Stomach (tissue), 9 donors: ENCODE results near the gene MAPK8IP3. TPM values are rescaled to one million over a fixed set of nuclear protein-coding genes. Genes with fewer than 3 reads are reported as not detected.

Source experiments
- DNase-seq, 2 donors: peaks; one replicate each; pipeline versions ENCODE4 v3.0.0 to v3.0.0-alpha.2; 2013 to 2019
- H3K27ac ChIP-seq, 5 donors: fragments of 200-600 bp in 4 of 5; sonication (generic) in 4 of 5; one replicate each; pipeline ENCODE4 v1.5.1; 2013 to 2019; ENCODE audit warnings: mild to moderate bottlenecking in 1 of 5, moderate library complexity in 1 of 5
- H3K27me3 ChIP-seq, 3 donors: fragments of 200-600 bp; sonication (generic); one replicate each; pipeline ENCODE4 v1.5.1; 2017 to 2019; ENCODE audit warnings: mixed run types in 1 of 3
- H3K36me3 ChIP-seq, 4 donors: fragments of 200-600 bp; sonication (generic); 1 replicate in 3 of 4; 2 replicates in 1 of 4; pipeline ENCODE4 v1.5.1; 2016 to 2019
- H3K4me1 ChIP-seq, 4 donors: fragments of 200-600 bp; sonication (generic); one replicate each; pipeline ENCODE4 v1.5.1; 2016 to 2019
- H3K4me3 ChIP-seq, 4 donors: fragments of 200-600 bp; sonication (generic) in 3 of 4; one replicate each; pipeline ENCODE4 v1.5.1; 2016 to 2019; ENCODE audit warnings: mild to moderate bottlenecking in 1 of 4
- H3K9me3 ChIP-seq, 4 donors: fragments of 200-600 bp; sonication (generic); one replicate each; pipeline ENCODE4 v1.5.1; 2016 to 2019
- EP300 ChIP-seq: sonication (generic); formaldehyde crosslinking; IDR thresholded peaks from one replicate; pipeline ENCODE4 v1.6.1; 2017; ENCODE audit warnings: antibody characterized with exemption
- POLR2A ChIP-seq, 4 donors: fragments of 450-650 bp; IDR thresholded peaks; one replicate each; pipeline ENCODE4 v1.6.1; 2016; ENCODE audit warnings: antibody characterized with exemption in 4 of 4, control low read depth in 2 of 4, mild to moderate bottlenecking in 1 of 4, moderate library complexity in 1 of 4
- POLR2AphosphoS5 ChIP-seq, 3 donors: sonication (generic); formaldehyde crosslinking; IDR thresholded peaks; one replicate each; pipeline ENCODE4 v1.6.1; 2016; ENCODE audit warnings: antibody characterized with exemption in 3 of 3
- WGBS, 5 donors: extraction: QIAGEN DNeasy Blood & Tissue Kit in 3 of 5; methylation state at CpG; one replicate each; pipeline versions ENCODE4 v1.1.5 to v1.1.7; 2013 to 2018; 5-methylcytosine and 5-hydroxymethylcytosine counted together
- intact Hi-C: fragments of 100-400 bp; cut with DNase I; formaldehyde crosslinking; loops from one replicate; pipeline ENCODE4 v1.15.1; 2023; ENCODE audit warnings: low total_unique reads
- polyA plus RNA-seq, 3 donors: library from polyadenylated mRNA; stranded (reverse); fragments of 200-250 nt; gene quantifications; one replicate each; pipeline ENCODE4 v1.2.3, GENCODE V29; 2013
- total RNA-seq, 5 donors: library from RNA; depleted of rRNA; stranded (reverse); fragments of >200 nt; gene quantifications; one replicate each; pipeline versions ENCODE4 v1.1.0 to v1.2.3, GENCODE V29; 2014 to 2016
- TF ChIP-seq, protein P1 (sequence below), 7 experiments: fragments of 450-650 bp in 4 of 7; fragments of 200-600 bp in 3 of 7; sonication (generic) in 3 of 7; IDR thresholded peaks; one replicate each; pipeline ENCODE4 v1.5.1; 2016 to 2019; ENCODE audit warnings: antibody characterized with exemption in 7 of 7, control low read depth in 2 of 7, mild to moderate bottlenecking in 1 of 7
- donor health status: healthy with polysubstance abuse.
- donor health status: Bipolar disorder and iron deficiency.
- donor health status: healthy.

The MAPK8IP3 gene
- total and polyA plus RNA-seq, 8 donors, result 10.1 to 320 (median 56.3) TPM

GRCh38 chr16:1762879-1763520 is 57.0 kb downstream of the MAPK8IP3 start:
- no peak overlapping the region for H3K27ac ChIP-seq
- H3K36me3 ChIP-seq, result peaks cover 73 to 100% (median 100%) of the 10 kb centered on the region in 4 donors
- no peak overlapping the region for H3K4me3 ChIP-seq
- H3K27me3 ChIP-seq, result no peaks in the 10 kb centered on the region
- TF ChIP-seq POLR2AphosphoS5 (IDR thresholded peaks at IDR 0.05) (no peak), EP300 (no peak), POLR2A (IDR thresholded peaks at IDR 0.05) (no peak)
- TF ChIP-seq, protein P1, sequence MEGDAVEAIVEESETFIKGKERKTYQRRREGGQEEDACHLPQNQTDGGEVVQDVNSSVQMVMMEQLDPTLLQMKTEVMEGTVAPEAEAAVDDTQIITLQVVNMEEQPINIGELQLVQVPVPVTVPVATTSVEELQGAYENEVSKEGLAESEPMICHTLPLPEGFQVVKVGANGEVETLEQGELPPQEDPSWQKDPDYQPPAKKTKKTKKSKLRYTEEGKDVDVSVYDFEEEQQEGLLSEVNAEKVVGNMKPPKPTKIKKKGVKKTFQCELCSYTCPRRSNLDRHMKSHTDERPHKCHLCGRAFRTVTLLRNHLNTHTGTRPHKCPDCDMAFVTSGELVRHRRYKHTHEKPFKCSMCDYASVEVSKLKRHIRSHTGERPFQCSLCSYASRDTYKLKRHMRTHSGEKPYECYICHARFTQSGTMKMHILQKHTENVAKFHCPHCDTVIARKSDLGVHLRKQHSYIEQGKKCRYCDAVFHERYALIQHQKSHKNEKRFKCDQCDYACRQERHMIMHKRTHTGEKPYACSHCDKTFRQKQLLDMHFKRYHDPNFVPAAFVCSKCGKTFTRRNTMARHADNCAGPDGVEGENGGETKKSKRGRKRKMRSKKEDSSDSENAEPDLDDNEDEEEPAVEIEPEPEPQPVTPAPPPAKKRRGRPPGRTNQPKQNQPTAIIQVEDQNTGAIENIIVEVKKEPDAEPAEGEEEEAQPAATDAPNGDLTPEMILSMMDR (IDR thresholded peaks at IDR 0.05), result no peak
- peak; percentile 42 to 48 for DNase-seq
- peaks cover 0 to 20% (median 6%) of the 10 kb centered on the region in 4 donors for H3K4me1 ChIP-seq
- H3K9me3 ChIP-seq, result no peaks in the 10 kb centered on the region
- intact Hi-C loops, result no loop called here
- 61 to 85% (median 72%) methylated on average over 11 to 24 of the region's 24 CpGs for WGBS, 5 donors

GRCh38 chr16:1763521-1764511 is 57.8 kb downstream of the MAPK8IP3 start:
- Histone ChIP-seq H3K4me1 (peaks cover 0 to 24% (median 8%) of the 10 kb centered on the region in 4 donors), H3K9me3 (no peaks in the 10 kb centered on the region), H3K27ac (no peak overlapping the region), H3K27me3 (no peaks in the 10 kb centered on the region), H3K36me3 (peaks cover 81 to 100% (median 100%) of the 10 kb centered on the region in 4 donors), H3K4me3 (no peak overlapping the region)
- peak in 1 of 2 donors; percentile 75 for DNase-seq
- TF ChIP-seq POLR2A (IDR thresholded peaks at IDR 0.05), result no peak
- TF ChIP-seq, protein P1 (IDR thresholded peaks at IDR 0.05), result peak in 1 of 7 experiments; percentile 18
- TF ChIP-seq POLR2AphosphoS5 (IDR thresholded peaks at IDR 0.05), result no peak
- TF ChIP-seq EP300, result no peak
- intact Hi-C loops, result no loop called here
- WGBS, 5 donors, result 68 to 75% (median 72%) methylated on average over 30 to 81 of the region's 81 CpGs

GRCh38 chr16:1764971-1765370 is 59.0 kb downstream of the MAPK8IP3 start:
- intact Hi-C loops, result no loop called here
- no peaks in the 10 kb centered on the region for H3K9me3 ChIP-seq
- WGBS, 5 donors, result 89 to 94% (median 91%) methylated on average over 9 to 21 of the region's 21 CpGs
- TF ChIP-seq, protein P1 (IDR thresholded peaks at IDR 0.05), result no peak
- TF ChIP-seq EP300 (no peak), POLR2A (IDR thresholded peaks at IDR 0.05) (no peak), POLR2AphosphoS5 (IDR thresholded peaks at IDR 0.05) (no peak)
- H3K27me3 ChIP-seq, result no peaks in the 10 kb centered on the region
- DNase-seq, result no peak
- no peak overlapping the region for H3K27ac ChIP-seq
- peaks cover 4 to 35% (median 15%) of the 10 kb centered on the region in 4 donors for H3K4me1 ChIP-seq
- H3K36me3 ChIP-seq, result peaks cover 79 to 100% (median 98%) of the 10 kb centered on the region in 4 donors
- no peak overlapping the region for H3K4me3 ChIP-seq

- H3K27ac ChIP-seq, result no peak overlapping the region
- intact Hi-C loops, result no loop called here
- H3K27me3 ChIP-seq, result no peaks in the 10 kb centered on the region
- DNase-seq, result no peak
- peaks cover 72 to 92% (median 90%) of the 10 kb centered on the region in 4 donors for H3K36me3 ChIP-seq
- no peaks in the 10 kb centered on the region for H3K9me3 ChIP-seq
- H3K4me3 ChIP-seq, result no peak overlapping the region
- no peak for TF ChIP-seq EP300
- TF ChIP-seq POLR2AphosphoS5 (IDR thresholded peaks at IDR 0.05), result no peak
- TF ChIP-seq POLR2A (IDR thresholded peaks at IDR 0.05), result no peak
- 88 to 95% (median 93%) methylated on average over 7 to 22 of the region's 22 CpGs for WGBS, 5 donors
- H3K4me1 ChIP-seq, result peaks cover 12 to 44% (median 24%) of the 10 kb centered on the region in 4 donors
These were observed 59.8 kb downstream of the MAPK8IP3 start for GRCh38 chr16:1765826-1766225.
